NT2/D1 (cell line): ENCODE measurements around the gene TBC1D22B.

Experiments
- SUZ12 ChIP-seq: IDR thresholded peaks from 2 replicates; pipeline ENCODE4 v1.6.1; 2011; ENCODE audit not compliant: insufficient read length, insufficient read depth; ENCODE audit errors: extremely low read depth
- YY1 ChIP-seq: IDR thresholded peaks from 2 replicates; pipeline ENCODE4 v1.6.1; 2011; ENCODE audit not compliant: insufficient read length, insufficient read depth
- ZNF274 ChIP-seq: IDR thresholded peaks from 2 replicates; pipeline ENCODE4 v1.6.1; 2011; ENCODE audit warnings: mild to moderate bottlenecking, low read depth, low read length

DNA sequence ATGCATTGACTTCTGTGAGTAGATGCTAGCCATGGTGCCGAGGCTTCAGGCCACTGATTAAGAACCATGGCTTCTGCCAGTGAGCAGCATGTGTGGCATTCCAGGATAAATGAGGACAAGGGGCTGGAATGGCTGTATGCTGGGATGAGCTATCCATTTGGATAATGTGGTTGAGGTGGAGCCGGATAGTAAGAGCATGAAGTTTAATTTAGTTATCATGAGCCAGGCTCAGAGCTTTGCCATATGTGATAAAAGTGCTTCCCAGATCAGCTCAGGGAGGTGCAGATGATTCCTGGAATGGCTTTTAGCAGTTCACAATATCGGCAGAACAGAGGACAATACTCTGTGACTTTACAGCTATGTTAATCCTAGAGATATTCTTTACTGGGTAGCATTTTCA, 61.6 kb downstream of the TBC1D22B start:
- TF ChIP-seq YY1: no peak
- TF ChIP-seq ZNF274: no peak
- TF ChIP-seq SUZ12: no peak
